ENCODE results near the gene RSKR.

- TF ChIP-seq CTCF (IDR thresholded peaks at IDR 0.05) (no peak), POLR2A (IDR thresholded peaks at IDR 0.05) (no peak)
These were observed 15.6 kb downstream of the RSKR start for GRCh38 chr17:28598389-28598788.
